UCSD-AML1 (cell line): ENCODE data around the gene HES5.

Source experiments
- DNase-seq: peaks from one replicate; lab custom pipeline; 2025; ENCODE audit not compliant: unreplicated experiment; lab: John Stamatoyannopoulos, UW

The HES5 gene

DNA sequence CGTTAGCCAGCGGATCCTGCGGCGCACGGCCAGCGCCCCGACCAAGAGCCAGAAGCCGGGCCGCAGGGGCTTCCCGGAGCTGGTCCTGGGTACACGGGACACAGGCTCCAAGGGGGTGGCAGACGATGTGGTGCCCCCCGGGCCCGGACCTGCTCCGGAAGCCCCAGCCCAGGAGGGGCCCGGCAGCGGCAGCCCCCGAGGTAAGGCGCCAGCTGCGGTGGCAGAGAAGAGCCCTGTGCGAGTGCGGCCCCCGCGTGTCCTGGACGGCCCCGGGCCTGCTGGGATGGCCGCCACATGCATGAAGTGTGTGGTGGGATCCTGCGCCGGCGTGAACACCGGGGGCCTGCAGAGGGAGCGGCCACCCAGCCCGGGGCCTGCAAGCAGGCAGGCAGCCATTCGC lies 27.9 kb downstream of the HES5 start:
- no peak for DNase-seq

DNA sequence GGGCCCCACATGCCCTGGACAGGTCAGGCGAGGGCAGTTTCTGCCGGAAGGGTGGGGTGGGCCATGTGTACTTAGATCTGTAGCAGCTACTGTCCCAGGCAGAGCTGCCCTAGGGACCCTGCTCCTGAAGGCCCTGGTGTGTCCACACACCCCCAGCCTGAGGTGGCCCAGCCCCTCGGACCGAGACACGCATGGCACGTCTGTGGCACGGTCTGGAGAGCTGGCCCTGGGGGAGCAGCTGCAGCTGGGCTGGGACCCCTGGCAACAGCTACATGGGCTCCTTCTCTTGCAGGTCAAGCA lies 28.3 kb downstream of the HES5 start:
- no peak for DNase-seq

DNA sequence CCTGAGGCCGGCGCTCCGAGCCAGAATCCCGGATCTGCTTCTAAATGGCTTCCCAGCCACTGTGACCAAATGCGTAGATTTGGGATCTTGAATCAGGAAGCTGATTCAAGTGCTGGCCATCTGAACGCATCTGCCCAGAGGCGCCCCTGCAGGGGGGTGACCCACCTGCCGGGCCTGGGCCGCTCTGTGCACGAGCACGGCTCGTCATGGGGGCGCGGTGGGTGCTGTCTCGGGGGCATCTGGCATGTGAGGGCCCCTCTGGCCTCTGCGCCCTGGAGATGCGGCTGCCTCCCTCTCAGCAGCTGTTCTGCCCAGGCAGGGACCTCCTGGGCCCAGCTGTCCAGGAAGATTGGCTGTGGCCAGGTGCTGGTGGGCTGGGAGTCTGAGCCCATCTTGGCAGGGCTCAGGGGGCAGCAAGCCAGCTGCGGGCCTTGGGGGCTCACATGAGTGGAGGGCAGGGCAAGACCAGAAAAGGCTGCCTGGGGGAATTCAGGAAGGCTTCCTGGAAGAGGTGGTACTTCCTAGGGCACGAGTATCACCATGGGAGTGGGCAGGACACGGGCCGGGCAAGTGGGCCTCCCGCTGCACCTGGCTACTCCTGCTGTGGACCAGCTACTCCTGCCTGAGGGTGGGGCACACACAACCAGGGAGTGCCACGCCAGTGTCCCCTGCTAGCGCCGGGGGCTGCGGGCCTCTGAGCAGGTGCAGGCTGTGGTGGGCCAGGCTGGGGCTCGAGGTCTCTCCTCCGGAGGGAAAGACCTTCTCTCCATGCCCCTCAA lies 28.8 kb downstream of the HES5 start:
- no peak for DNase-seq

DNA sequence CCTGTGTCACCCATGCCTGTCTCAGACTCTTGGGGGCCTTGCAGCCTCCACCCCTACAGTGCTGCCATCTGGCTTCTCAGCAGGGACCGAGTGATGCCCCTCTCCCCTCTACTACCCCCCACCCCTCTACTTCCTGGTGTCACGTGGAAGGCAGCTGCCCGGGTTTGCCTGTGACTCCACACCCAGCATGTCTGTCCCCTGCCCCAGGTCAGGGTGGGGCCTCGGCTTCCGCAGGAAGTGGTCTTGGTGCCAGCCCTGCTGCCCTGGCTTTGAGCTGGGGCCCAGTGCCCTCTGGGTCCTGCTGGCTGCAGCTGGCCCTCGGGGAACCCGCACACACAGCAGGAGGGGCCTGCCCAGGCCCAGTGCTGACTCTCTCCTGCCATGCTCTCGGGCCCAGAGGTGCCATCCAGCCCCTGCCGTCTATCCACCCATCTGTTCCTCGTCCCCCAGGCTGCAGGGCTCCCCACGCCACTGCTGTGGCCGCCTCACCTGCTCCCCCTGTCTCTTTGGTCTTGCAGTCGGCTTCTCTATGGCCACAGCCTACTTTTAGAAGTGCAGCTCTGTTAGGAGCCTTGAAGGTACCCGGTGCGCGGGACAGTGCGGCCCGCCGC lies 30.0 kb downstream of the HES5 start:
- DNase-seq: no peak

- DNase-seq: no peak
Measured at GRCh38 chr1:2499260-2499659, 30.8 kb downstream of the HES5 start.

GRCh38 chr1:2498648-2499047 lies 31.4 kb downstream of the HES5 start:
- no peak for DNase-seq

GRCh38 chr1:2497891-2498290 lies 32.2 kb downstream of the HES5 start:
- no peak for DNase-seq

- DNase-seq: no peak
Measured at GRCh38 chr1:2496746-2497145, 33.3 kb downstream of the HES5 start.

GRCh38 chr1:2496087-2496622 lies 33.9 kb downstream of the HES5 start:
- DNase-seq: no peak

- no peak for DNase-seq
Measured at GRCh38 chr1:2495546-2495945, 34.5 kb downstream of the HES5 start.

DNA sequence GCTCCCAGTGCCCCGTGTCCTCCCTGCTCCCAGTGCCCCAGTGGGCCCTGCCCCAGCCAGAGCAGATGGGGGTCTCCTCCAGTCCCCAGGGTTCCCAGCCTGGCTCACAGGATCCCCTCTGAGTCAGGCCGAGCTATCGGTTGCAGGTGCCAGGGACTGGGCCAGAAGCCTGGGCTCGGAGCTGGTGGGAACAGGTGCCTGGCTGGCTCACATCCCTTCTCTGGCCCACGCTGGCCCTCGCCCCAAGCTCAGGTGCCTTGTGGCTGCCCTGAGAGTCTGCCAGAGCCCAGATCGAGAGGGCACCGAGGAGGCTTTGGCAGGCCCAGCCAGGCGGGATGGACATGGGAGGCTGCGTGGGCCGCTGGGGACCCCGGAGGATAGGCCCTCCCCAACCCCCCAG lies 35.0 kb downstream of the HES5 start:
- no peak for DNase-seq

GRCh38 chr1:2494323-2494693 lies 35.8 kb downstream of the HES5 start:
- DNase-seq: no peak

GRCh38 chr1:2493691-2494322 lies 36.3 kb downstream of the HES5 start:
- no peak for DNase-seq

DNA sequence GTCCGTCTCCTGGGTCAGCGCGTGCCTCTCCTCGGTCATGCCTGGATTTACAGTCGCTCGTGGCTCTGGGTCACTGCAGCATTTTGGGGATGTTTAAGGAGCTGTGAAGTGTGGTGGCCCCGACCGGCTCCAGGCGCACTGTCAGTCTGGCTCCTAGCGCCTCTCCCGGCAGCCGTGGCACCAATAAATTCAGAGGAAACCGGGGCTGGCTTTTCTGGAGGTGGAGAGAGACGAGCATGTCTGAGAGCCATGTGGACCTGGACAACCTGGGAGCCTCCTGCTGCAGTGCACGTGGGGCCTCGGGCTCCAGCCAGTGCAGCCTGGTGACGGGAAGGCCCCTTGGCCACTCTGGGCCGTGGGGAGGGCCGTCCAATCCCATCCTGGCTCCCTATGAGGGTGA lies 36.8 kb downstream of the HES5 start:
- DNase-seq: no peak

DNA sequence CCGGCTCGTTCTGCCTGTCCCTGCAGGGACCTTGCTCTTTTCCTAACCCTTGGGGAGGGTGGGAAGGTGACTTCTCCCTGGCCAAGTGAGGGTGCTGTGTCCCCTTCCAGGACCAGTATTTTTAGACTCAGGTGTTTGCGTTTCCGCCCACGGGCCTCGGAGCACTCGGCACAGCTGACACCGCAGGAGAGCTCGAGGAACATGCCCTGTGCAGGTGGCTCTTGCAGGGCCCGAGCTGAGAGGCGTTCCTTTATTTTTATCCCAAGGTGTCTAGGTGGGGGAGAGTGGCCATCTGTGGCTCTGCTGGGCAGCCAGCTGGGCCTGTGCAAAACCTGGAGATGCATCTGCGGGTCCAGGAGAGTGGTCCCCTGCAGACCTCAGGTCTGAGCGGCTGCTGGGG lies 38.0 kb downstream of the HES5 start:
- DNase-seq: no peak

GRCh38 chr1:2489615-2490014 lies 40.4 kb downstream of the HES5 start:
- DNase-seq: no peak

GRCh38 chr1:2488688-2489087 lies 41.4 kb downstream of the HES5 start:
- DNase-seq: no peak

DNA sequence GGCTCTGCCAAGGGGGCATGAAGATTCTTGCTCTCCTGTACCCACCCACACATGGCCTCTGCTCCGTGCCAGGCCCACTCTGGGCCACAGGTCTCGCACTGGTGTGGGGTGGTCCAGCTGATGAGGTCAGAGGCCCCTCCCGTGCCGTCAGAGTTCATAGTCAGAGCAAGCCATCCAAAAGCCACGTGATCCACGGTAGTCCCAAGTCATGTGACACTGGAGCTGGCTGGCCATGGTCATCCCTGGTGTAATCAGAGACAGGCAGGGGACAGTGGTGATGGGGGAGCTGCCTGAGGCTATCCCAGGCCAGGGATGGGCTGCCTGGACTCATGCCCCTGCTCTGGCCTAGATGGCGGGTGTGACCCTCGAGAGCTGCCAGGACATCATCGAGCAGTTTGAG lies 43.5 kb downstream of the HES5 start:
- DNase-seq: no peak

GRCh38 chr1:2486041-2486440 lies 44.0 kb downstream of the HES5 start:
- no peak for DNase-seq

DNA sequence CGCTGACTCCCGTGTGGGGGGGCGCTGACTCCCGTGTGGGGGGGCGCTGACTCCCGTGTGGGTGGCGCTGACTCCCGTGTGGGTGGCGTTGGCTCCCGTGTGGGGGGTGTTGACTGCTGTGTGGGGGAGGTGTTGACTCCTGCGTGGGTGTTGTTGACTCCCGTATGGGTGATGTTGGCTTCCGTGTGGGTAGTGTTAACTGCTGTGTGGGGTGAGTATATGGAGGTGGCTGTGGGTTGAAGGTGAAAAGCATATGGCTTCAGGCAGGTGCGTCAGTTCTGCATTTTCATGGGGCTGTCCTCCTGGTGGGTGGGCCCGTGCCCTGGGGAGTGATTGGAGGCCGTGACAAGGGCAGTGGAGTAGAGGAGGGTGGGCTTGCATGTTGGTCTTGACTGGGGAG lies 46.1 kb downstream of the HES5 start:
- no peak for DNase-seq

DNA sequence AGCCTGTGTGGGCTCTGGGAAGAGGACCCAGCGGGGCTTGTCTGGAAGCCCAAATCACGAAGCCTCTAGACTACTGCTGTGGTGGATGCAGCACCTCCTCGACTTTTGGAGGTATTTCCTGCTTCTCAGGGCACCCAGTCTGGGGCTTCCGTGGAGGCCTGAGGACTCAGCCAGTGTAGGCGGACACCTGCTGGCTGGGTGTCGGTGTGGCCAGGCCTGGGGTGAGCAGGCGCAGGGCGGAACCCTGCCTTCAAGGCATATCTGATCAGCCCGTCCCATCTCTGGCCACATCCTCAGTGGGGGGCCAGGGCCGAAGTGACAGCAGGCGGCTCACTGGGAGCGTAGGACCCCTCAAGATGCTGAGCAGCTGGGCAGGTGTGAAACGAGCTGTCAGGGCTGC lies 47.0 kb downstream of the HES5 start:
- no peak for DNase-seq

GRCh38 chr1:2482588-2482987 lies 47.5 kb downstream of the HES5 start:
- DNase-seq: no peak
